HL-60 (cell line): ENCODE data around the gene RALB.

ENCODE experiments used
- DNase-seq, 2 experiments: peaks; one replicate each; pipeline ENCODE4 v3.0.0-alpha.2; 2010 to 2020; ENCODE audit warnings: low read depth in 1 of 2, low spot score in 1 of 2
- H3K27ac ChIP-seq: fragments of 250-450 bp; sonication (Bioruptor Pico); replicated peaks from 2 replicates; pipeline ENCODE4 v1.5.1; 2020; ENCODE audit warnings: mild to moderate bottlenecking, moderate library complexity
- H3K27me3 ChIP-seq: fragments of 250-450 bp; sonication (Bioruptor Pico); 2 replicates; pipeline ENCODE4 v1.5.1; 2021; ENCODE audit warnings: mild to moderate bottlenecking, moderate library complexity; ENCODE audit not compliant: insufficient read depth, poor library complexity, severe bottlenecking
- H3K4me3 ChIP-seq: replicated peaks from 2 replicates; pipeline ENCODE4 v1.5.1; 2011; ENCODE audit warnings: mild to moderate bottlenecking, control low read depth, low read length; ENCODE audit not compliant: insufficient read depth
- GABPA ChIP-seq: IDR thresholded peaks from 2 replicates; pipeline ENCODE4 v1.6.1; 2012; ENCODE audit warnings: low read depth
- POLR2AphosphoS5 ChIP-seq: IDR thresholded peaks from 2 replicates; pipeline ENCODE4 v1.6.1; 2012; ENCODE audit warnings: low read depth
- SPI1 ChIP-seq: IDR thresholded peaks from 2 replicates; pipeline ENCODE4 v1.6.1; 2012; ENCODE audit warnings: low read depth, mild to moderate bottlenecking, borderline replicate concordance
- TF ChIP-seq, protein P1 (sequence below): IDR thresholded peaks from 2 replicates; pipeline ENCODE4 v1.6.1; 2012; ENCODE audit warnings: low read depth; ENCODE audit not compliant: insufficient replicate concordance
- TF ChIP-seq, protein P2 (sequence below): IDR thresholded peaks from one replicate; pipeline ENCODE4 v1.5.1; 2011; ENCODE audit warnings: low read length, control low read depth, inconsistent platforms; ENCODE audit not compliant: insufficient read depth

Gene RALB

DNA sequence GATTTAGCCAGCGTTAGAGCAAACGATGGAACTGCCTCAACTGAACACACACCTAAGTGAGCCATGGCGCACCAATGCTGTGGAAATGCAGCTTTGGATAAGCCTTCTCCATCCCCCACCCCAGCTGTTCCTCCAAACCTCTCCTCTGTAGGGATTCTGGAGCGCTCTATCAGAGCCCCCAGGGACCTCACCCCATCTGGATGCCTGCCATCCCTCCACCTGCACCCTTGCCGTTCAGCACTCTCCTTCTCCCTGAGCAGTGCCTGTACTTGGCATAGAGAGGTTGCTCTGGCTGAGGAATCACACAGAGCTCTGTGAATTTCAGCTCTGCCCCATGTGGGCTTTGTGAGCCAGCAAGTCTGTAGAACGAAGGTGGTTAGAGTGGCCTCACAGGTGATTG is 50.5 kb downstream of the RALB start:
- Histone ChIP-seq H3K27ac (no peak overlapping the region), H3K4me3 (no peak overlapping the region), H3K27me3 (no peaks in the 10 kb centered on the region)
- TF ChIP-seq SPI1 = no peak
- TF ChIP-seq, protein P1, sequence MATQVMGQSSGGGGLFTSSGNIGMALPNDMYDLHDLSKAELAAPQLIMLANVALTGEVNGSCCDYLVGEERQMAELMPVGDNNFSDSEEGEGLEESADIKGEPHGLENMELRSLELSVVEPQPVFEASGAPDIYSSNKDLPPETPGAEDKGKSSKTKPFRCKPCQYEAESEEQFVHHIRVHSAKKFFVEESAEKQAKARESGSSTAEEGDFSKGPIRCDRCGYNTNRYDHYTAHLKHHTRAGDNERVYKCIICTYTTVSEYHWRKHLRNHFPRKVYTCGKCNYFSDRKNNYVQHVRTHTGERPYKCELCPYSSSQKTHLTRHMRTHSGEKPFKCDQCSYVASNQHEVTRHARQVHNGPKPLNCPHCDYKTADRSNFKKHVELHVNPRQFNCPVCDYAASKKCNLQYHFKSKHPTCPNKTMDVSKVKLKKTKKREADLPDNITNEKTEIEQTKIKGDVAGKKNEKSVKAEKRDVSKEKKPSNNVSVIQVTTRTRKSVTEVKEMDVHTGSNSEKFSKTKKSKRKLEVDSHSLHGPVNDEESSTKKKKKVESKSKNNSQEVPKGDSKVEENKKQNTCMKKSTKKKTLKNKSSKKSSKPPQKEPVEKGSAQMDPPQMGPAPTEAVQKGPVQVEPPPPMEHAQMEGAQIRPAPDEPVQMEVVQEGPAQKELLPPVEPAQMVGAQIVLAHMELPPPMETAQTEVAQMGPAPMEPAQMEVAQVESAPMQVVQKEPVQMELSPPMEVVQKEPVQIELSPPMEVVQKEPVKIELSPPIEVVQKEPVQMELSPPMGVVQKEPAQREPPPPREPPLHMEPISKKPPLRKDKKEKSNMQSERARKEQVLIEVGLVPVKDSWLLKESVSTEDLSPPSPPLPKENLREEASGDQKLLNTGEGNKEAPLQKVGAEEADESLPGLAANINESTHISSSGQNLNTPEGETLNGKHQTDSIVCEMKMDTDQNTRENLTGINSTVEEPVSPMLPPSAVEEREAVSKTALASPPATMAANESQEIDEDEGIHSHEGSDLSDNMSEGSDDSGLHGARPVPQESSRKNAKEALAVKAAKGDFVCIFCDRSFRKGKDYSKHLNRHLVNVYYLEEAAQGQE = no peak
- TF ChIP-seq, protein P2, sequence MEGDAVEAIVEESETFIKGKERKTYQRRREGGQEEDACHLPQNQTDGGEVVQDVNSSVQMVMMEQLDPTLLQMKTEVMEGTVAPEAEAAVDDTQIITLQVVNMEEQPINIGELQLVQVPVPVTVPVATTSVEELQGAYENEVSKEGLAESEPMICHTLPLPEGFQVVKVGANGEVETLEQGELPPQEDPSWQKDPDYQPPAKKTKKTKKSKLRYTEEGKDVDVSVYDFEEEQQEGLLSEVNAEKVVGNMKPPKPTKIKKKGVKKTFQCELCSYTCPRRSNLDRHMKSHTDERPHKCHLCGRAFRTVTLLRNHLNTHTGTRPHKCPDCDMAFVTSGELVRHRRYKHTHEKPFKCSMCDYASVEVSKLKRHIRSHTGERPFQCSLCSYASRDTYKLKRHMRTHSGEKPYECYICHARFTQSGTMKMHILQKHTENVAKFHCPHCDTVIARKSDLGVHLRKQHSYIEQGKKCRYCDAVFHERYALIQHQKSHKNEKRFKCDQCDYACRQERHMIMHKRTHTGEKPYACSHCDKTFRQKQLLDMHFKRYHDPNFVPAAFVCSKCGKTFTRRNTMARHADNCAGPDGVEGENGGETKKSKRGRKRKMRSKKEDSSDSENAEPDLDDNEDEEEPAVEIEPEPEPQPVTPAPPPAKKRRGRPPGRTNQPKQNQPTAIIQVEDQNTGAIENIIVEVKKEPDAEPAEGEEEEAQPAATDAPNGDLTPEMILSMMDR = no peak
- no peak for TF ChIP-seq GABPA
- no peak for TF ChIP-seq POLR2AphosphoS5
- DNase-seq = no peak

DNA sequence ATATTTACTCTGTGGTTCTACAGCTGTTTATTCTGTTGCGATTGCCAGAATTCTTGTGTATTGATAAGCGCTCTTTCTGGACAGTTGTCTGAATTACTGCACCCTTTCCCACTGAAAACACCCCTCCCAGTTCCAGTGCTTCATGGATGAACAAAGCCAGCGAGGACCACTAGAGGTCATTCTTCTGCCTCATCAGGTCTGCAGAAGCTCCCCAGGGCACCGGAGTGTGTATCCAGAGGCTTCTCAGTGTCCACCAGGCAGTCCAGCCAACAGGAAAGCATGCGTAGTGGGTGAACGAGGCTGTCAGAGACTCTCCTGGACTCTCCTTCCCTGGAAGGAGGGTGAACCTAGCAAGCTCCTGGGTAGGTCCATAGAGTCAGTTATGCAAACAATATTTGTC is 52.6 kb downstream of the RALB start:
- DNase-seq = no peak

DNA sequence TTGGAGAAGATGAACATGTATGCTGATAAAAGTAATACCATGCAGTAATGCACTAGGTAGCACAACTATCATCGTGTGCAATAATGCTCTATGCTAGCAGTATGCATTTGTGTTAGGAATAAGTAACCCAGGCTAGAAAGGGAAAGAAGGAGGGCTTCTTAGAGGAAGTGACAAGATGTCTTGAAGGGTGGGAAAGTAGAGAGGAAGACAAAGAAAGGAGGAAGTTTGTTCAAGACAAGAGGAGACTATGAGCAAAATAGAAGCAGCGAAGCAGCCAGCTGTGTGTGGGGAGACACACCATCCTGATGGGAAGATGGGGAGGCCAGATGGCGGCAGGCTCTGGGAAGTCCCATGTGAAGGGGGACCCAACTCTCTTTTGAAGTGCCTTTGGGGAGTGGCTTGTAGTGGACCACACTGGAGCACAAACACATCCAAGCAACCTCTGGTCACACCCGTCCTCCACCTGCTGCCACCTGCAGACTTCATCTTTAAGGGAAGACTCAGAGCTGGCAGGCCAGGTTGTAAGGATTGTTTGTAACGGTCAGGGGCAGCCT is 53.4 kb downstream of the RALB start:
- TF ChIP-seq GABPA (no peak), SPI1 (peak; percentile 73), POLR2AphosphoS5 (no peak)
- TF ChIP-seq, protein P2 = no peak
- TF ChIP-seq, protein P1 = no peak
- Histone ChIP-seq H3K4me3 (no peak overlapping the region), H3K27ac (no peak overlapping the region), H3K27me3 (no peaks in the 10 kb centered on the region)
- DNase-seq = peak in 1 of 2 experiments; percentile 16

More for the DNA sequence above, 52.6 kb downstream of the RALB start:
- Histone ChIP-seq H3K27ac (no peak overlapping the region), H3K4me3 (no peak overlapping the region), H3K27me3 (no peaks in the 10 kb centered on the region)
- TF ChIP-seq, protein P2 = no peak
- no peak for TF ChIP-seq GABPA
- no peak for TF ChIP-seq POLR2AphosphoS5
- TF ChIP-seq, protein P1 = no peak
- TF ChIP-seq SPI1 = no peak
